Tibial nerve (tissue), 4 donors: ENCODE data around the gene ADGRF5. TPM values are rescaled to one million over a fixed set of nuclear protein-coding genes. Genes with fewer than 3 reads are reported as not detected.

Experiments used
- DNase-seq, 2 donors: peaks; one replicate each; pipeline ENCODE4 v3.0.0-alpha.2; 2019; ENCODE audit warnings: low spot score in 2 of 2
- H3K27ac ChIP-seq, 4 donors: fragments of 200-600 bp; sonication (generic) in 3 of 4; one replicate each; pipeline ENCODE4 v1.5.1; 2017 to 2019; ENCODE audit warnings: mild to moderate bottlenecking in 1 of 4
- H3K27me3 ChIP-seq, 2 donors: fragments of 200-600 bp; sonication (generic) in 1 of 2; one replicate each; pipeline versions ENCODE4 v1.5.1 to v1.6.0; 2017 to 2019
- H3K36me3 ChIP-seq, 3 donors: fragments of 200-600 bp; sonication (generic); one replicate each; pipeline ENCODE4 v1.5.1; 2018 to 2019
- H3K4me1 ChIP-seq, 4 donors: fragments of 200-600 bp; sonication (generic) in 3 of 4; one replicate each; pipeline ENCODE4 v1.5.1; 2017 to 2019
- H3K4me3 ChIP-seq, 4 donors: fragments of 200-600 bp; sonication (generic) in 3 of 4; one replicate each; pipeline ENCODE4 v1.5.1; 2017 to 2019; ENCODE audit warnings: mild to moderate bottlenecking in 1 of 4, moderate library complexity in 1 of 4
- H3K9me3 ChIP-seq, 4 donors: fragments of 200-600 bp; sonication (generic) in 3 of 4; one replicate each; pipeline ENCODE4 v1.5.1; 2017 to 2019
- CTCF ChIP-seq, 5 experiments: fragments of 200-600 bp in 3 of 5; fragments of 450-650 bp in 2 of 5; sonication (generic) in 3 of 5; IDR thresholded peaks; one replicate each; pipeline ENCODE4 v1.5.1; 2016 to 2019; ENCODE audit warnings: antibody characterized with exemption in 5 of 5, mild to moderate bottlenecking in 3 of 5, moderate library complexity in 2 of 5
- EP300 ChIP-seq, 2 donors: sonication (generic); formaldehyde crosslinking; IDR thresholded peaks; one replicate each; pipeline ENCODE4 v1.6.1; 2017; ENCODE audit warnings: antibody characterized with exemption in 2 of 2, mild to moderate bottlenecking in 1 of 2
- POLR2A ChIP-seq, 2 donors: fragments of 450-650 bp; IDR thresholded peaks; one replicate each; pipeline ENCODE4 v1.6.1; 2017; ENCODE audit warnings: antibody characterized with exemption in 2 of 2, mild to moderate bottlenecking in 2 of 2, moderate library complexity in 2 of 2
- WGBS, 2 donors: methylation state at CpG; one replicate each; pipeline ENCODE4 v1.1.5; 2018; 5-methylcytosine and 5-hydroxymethylcytosine counted together
- total RNA-seq, 4 donors: library from RNA; depleted of rRNA; stranded (reverse); fragments of >200 nt; gene quantifications; one replicate each; pipeline ENCODE4 v1.1.0, GENCODE V29; 2016

ADGRF5 gene
- total RNA-seq: 10 to 100 TPM; 17.4 to 32.4 (median 19.4) TPM

- no peaks in the 10 kb centered on the region for H3K9me3 ChIP-seq
- WGBS, 2 donors: 85 to 94% methylated on average over 12 to 13 of the region's 13 CpGs
- H3K4me1 ChIP-seq: peaks cover 0 to 12% (median 0%) of the 10 kb centered on the region in 4 donors
- peak within 1 kb of the TSS in 2 of 4 donors; percentile 64 for H3K27ac ChIP-seq
- H3K27me3 ChIP-seq: no peaks in the 10 kb centered on the region
- no peaks in the 10 kb centered on the region for H3K36me3 ChIP-seq
- peak within 1 kb of the TSS in 1 of 4 donors; percentile 25 for H3K4me3 ChIP-seq
- no peak for DNase-seq
- TF ChIP-seq CTCF (IDR thresholded peaks at IDR 0.05) (no peak), EP300 (IDR thresholded peaks at IDR 0.05) (no peak), POLR2A (IDR thresholded peaks at IDR 0.05) (no peak)
Measured at GRCh38 chr6:46921731-46922130, at the start of gene ADGRF5. ADGRF5 (minus strand) TSS chr6:46921938; CDS start chr6:46906762, 15,176 bp downstream.

- 37 to 38% methylated on average over 1 of the region's 1 CpG for WGBS, 2 donors
Measured at GRCh38 chr6:46969206-46969605, 47.5 kb upstream of the ADGRF5 start.

GRCh38 chr6:46967826-46968349 is 46.1 kb upstream of the ADGRF5 start:
- TF ChIP-seq CTCF (IDR thresholded peaks at IDR 0.05) (no peak), EP300 (IDR thresholded peaks at IDR 0.05) (no peak), POLR2A (IDR thresholded peaks at IDR 0.05) (no peak)
- Histone ChIP-seq H3K27me3 (no peaks in the 10 kb centered on the region), H3K4me3 (no peak overlapping the region), H3K36me3 (no peaks in the 10 kb centered on the region), H3K9me3 (no peaks in the 10 kb centered on the region), H3K4me1 (peaks cover 0 to 5% (median 0%) of the 10 kb centered on the region in 4 donors), H3K27ac (no peak overlapping the region)
- DNase-seq: no peak

More at GRCh38 chr6:46969206-46969605, 47.5 kb upstream of the ADGRF5 start:
- Histone ChIP-seq H3K9me3 (no peaks in the 10 kb centered on the region), H3K36me3 (no peaks in the 10 kb centered on the region), H3K27ac (no peak overlapping the region), H3K4me3 (no peak overlapping the region), H3K27me3 (no peaks in the 10 kb centered on the region), H3K4me1 (no peaks in the 10 kb centered on the region)
- no peak for TF ChIP-seq EP300 (IDR thresholded peaks at IDR 0.05)
- DNase-seq: no peak

- 60 to 61% methylated on average over 12 of the region's 12 CpGs for WGBS, 2 donors
- no peak for TF ChIP-seq CTCF (IDR thresholded peaks at IDR 0.05)
- TF ChIP-seq EP300 (IDR thresholded peaks at IDR 0.05): no peak
- TF ChIP-seq POLR2A (IDR thresholded peaks at IDR 0.05): no peak
- peaks cover 0 to 5% (median 0%) of the 10 kb centered on the region in 4 donors for H3K4me1 ChIP-seq
- H3K27me3 ChIP-seq: no peaks in the 10 kb centered on the region
- no peaks in the 10 kb centered on the region for H3K36me3 ChIP-seq
- DNase-seq: no peak
- no peak overlapping the region for H3K27ac ChIP-seq
- no peak overlapping the region for H3K4me3 ChIP-seq
- no peaks in the 10 kb centered on the region for H3K9me3 ChIP-seq
Measured at GRCh38 chr6:46964716-46965519, 43.2 kb upstream of the ADGRF5 start.

GRCh38 chr6:46963626-46964025 is 41.9 kb upstream of the ADGRF5 start:
- no peak overlapping the region for H3K4me3 ChIP-seq
- WGBS, 2 donors: 39 to 47% methylated on average over 5 of the region's 5 CpGs

More at GRCh38 chr6:46963626-46964025, 41.9 kb upstream of the ADGRF5 start:
- H3K4me1 ChIP-seq: peaks cover 0 to 5% (median 0%) of the 10 kb centered on the region in 4 donors
- no peak for DNase-seq
- no peaks in the 10 kb centered on the region for H3K9me3 ChIP-seq
- TF ChIP-seq CTCF (IDR thresholded peaks at IDR 0.05) (no peak), POLR2A (IDR thresholded peaks at IDR 0.05) (no peak), EP300 (IDR thresholded peaks at IDR 0.05) (no peak)
- H3K36me3 ChIP-seq: no peaks in the 10 kb centered on the region
- H3K27ac ChIP-seq: no peak overlapping the region
- H3K27me3 ChIP-seq: no peaks in the 10 kb centered on the region
